Measurements from ENCODE around the gene MZB1. TPM values are rescaled to one million over a fixed set of nuclear protein-coding genes. Genes with fewer than 3 reads are reported as not detected.
"Not testable (repeated sequence)": the region's sequence is repeated elsewhere in the genome, so short reads cannot be mapped to it uniquely, and the experiment has no call there.

MZB1 gene
- polyA plus RNA-seq, 4 donors, result 0.19 to 1.3 (median 0.60) TPM

DNA sequence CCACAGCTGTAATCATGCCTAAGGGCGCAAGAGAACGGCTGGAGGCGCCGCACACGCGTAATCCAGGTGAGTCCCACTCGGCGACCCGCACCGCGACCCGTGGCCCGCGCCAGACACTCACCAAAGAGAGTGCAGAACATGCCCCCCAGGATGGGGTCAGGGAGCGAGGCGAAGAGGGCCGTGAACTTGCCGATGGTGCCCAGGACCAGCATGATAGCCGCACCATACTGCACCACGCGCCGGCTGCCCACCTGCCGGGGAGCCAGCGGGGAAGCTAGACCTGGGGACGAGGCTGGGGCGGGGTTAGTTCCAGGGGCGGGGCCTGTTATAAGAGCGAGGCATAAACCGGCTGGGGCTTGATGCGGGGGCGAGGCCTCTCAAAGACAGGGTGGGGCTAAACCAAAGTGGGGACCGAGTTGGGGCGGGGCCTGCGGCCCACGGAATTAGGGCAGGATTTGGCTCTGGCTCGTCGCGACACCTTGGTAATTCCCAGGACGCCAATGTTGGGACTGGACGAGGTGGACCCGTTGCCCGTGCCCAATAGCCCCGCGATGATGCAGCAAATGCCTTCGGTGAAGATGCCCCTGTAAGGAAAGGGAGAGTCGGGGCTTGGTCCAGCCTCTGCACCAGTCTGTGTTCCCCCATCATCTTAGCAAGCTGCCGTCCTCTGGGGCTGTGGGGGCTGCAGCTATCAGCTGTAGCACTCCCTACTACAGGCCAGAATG is 11.4 kb downstream of the MZB1 start:
- no peak for DNase-seq (ENCODE audit: low read depth in 4 of 4, low spot score in 2 of 4)

DNA sequence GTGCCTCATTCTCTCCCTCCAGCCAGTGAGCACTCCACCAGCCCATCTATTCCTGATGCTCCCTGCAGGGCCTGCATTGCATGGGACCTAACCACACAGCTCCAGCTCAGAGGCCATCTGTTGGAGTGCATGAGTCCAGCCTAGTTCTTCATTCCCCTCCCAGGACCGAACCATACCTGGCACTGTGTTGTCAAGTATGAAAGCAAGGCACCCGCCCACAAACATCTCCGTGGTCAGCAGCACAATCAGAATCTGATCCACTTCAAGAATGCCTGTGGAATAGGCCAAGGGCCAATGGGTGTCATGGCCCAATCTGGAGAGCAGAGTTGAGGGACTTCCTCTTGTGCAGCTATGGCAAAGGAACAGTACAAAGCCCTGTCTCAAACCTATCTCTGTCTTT is 12.5 kb downstream of the MZB1 start:
- no peak for DNase-seq (ENCODE audit: low read depth in 4 of 4, low spot score in 2 of 4)

DNA sequence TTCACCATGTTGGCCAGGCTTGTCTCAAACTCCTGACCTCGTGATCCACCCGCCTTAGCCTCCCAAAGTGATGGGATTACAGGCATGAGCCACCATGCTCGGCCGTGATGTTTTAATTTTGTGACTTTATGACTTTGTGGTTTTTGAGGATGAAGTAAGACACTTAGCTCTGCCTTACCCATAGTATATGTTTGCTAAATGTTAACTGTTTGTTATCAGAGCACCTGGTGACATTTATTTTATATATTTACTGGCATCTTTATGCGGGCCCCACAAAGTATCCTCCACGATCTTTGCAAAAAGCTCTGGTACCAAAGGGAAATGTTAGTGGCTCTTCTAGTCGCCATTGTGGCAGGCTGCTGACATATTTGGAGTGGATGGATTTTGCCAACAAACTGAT is 13.3 kb downstream of the MZB1 start:
- no peak for DNase-seq (ENCODE audit: low read depth in 4 of 4, low spot score in 2 of 4)

DNA sequence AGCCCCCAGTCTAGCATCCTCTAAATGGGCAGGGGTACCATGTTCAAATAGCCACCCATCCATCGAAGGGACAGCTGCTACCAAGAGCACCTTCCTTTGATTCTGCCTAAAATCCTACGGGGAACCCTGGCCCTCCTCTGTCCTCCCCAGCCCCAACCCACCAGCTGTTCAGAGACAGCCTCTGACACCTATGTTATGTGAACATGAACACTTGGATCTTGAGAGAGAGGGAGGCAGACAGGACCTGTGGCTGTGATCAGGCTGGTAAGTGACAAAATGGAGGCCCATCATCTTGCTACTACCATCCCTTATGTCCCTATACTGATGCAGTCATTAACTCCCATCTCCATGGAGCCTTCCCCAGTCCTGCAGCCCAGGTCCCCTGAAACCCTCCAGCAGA is 14.8 kb downstream of the MZB1 start:
- DNase-seq (ENCODE audit: low read depth in 4 of 4, low spot score in 2 of 4), result no peak

DNA sequence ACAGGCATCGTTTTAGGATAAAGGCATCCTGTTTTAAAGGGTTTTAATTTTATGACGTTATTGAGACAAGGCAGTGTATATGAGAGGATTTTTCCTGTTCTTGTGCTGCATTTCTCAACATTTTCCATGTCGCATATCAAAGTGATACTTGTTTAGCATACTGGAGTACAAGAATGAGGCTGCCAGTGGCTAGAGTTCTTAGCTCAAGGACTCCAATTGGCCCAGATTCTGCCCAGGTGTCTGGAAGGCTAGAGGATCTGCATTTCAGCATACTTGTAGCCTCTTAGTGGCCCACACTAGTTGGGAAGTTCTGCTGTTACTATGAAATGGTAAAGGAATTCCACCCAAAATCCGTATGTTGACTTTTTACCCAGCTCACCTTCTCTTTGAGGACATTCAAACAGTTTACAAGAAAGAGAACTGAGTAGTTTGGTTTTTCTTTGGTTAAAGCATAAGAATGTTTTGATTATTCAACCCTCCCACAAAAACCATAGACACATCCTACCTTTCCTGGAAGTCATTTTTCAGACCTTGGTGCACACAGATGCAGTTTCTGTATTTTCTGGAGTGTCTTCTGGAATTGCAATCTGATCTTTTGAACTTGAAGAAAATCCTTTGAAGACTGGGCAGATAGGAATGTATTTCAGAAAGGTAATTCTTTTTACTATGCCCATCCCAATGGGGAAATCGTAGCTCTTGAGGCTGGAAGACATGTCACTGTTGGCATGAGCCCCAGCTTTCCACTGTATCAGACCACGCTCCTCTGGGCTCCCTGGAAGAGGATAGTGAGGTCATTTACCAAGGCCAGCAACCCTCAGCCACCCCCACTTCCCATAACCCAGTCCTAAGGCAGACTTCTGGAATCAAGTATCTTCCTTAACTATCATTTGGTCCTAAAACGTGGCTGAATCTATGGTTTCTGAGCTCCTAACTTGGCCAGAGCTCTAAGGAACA is 18.0 kb downstream of the MZB1 start:
- DNase-seq (ENCODE audit: low read depth in 4 of 4, low spot score in 2 of 4), result no peak

DNA sequence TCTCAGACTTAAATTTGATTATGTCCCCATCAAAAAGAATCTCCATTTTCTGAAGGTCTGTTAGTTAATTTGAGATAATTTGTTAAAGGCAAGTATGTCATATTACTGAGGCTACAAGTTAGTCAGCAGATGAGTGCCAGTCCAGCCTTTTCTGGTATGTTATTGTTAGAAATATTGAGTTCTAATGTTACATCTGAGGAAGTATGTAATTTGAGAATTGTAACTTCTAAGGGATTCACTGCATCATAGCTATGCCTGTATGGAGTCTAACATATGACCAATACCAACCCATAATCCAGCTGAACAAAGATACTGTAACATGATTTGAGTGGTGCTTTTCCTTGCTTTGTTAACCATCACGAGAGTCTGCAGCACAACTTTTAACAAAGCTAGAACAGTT is 20.5 kb downstream of the MZB1 start:
- no peak for DNase-seq (ENCODE audit: low read depth in 4 of 4, low spot score in 2 of 4)

DNA sequence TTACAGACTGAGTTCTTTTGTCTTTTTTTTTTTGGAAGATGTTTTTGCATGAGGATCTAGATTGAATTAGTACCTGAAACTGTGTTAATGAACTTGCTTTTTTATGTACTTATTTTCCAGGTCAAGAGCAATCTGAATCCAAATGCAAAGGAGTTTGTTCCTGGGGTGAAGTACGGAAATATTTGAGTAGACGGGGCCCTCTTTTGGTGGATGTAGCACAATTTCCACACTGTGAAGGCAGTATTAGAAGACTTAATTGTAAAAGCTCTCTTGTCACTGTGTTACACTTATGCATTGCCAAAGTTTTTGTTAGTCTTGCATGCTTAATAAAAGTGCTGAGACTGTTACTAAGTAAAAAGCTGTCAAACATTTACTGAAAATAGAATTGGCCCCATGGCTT is 21.1 kb downstream of the MZB1 start:
- DNase-seq (ENCODE audit: low read depth in 4 of 4, low spot score in 2 of 4), result no peak

DNA sequence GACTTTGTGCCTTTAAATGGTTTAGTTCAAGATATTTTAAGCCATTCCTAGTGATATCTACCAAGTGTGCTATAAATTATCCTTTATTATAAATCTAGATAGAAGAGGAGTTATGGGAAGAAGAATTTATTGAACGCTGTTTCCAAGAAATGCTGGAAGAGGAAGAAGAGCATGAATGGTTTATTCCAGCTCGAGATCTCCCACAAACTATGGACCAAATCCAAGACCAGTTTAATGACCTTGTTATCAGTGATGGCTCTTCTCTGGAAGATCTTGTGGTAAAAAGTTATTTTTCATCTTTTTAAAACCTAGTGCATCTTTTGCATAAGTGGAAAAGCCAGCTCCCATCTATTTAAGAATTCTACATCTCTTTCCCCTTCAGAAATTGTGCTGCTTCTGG is 25.2 kb downstream of the MZB1 start:
- DNase-seq (ENCODE audit: low read depth in 4 of 4, low spot score in 2 of 4), result no peak

DNA sequence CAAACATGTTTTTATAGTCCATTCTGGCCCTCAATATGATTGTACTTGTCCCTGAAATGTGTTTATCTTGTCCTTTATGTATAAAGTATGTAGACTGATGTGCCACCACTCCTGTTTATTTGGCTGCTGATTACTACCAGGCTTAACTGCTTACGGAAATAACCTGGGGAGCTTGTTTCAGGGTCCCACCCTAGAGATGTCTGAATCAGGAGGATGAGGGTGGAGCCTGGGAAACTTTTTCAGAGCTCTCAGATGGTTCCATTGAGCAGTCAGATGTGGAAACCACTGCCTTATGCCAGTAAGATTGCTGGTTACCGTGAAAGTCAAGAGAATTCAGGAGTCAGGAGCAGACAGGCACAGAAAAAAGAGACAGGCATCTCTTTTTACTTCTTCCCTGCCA is 25.8 kb downstream of the MZB1 start:
- DNase-seq (ENCODE audit: low read depth in 4 of 4, low spot score in 2 of 4), result no peak

DNA sequence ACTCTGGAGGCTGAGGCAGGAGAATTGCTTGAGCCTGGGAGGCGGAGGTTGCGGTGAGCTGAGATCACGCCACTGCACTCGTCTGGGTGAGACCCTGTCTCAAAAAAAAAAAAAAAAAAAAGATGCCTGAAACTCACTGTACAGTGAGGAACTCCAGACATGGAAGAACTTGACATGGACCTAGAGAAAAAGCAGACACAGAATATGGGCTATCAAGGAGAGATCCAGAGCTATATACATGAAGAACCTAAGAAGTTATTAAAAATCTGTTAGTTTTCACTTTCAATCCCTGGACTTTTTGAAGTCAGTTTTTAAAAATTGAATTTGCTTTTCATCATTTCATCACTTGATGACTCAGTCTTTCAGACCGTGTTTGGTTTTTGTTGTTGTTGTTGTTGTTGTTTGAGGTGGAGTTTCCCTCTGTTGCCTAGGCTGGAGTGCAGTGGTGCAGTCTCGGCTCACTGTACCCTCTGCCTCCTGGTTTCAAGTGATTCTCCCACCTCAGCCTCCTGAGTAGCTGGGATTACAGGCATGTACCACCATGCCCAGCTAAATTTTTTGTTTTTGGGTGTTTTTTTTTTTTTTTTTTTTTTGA is 27.8 kb downstream of the MZB1 start:
- no peak for DNase-seq (ENCODE audit: low read depth in 4 of 4, low spot score in 2 of 4)

DNA sequence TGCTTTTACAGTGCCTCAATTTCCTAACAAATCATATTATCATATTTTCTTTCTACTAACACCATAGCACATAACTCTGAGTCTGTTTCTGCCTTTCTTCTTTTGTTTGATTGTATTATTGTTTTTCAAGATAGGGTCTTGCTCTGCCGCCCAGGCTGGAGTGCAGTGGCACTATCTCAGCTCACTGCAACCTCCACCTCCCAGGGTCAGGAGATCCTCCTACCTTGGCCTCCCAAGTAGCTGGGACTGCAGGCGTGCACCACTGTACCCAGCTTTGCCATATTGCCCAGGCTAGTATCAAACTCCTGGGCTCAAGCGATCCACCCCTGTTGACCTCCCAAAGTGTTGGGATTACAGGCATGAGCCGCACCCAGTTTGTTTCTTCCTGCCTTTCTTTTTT is 29.3 kb downstream of the MZB1 start:
- DNase-seq (ENCODE audit: low read depth in 4 of 4, low spot score in 2 of 4), result no peak

DNA sequence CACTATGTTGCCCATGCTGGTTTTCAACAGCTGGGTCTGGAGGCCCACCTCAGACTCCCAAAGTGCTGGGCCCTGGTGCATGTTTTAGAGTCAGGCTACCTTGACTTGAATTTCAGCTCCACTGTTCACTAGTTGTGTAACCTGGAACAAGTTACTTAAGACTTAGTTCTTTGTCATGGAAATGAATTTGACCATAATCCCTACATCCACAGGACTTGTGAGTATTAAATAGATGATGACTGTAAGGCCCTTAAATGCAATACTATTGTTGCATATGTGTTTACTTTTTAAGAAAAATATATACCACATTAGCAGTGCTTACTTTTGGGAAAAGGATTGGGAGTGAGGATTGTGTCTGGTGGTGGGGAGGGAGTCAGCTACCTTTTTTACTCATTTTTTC is 31.6 kb downstream of the MZB1 start:
- no peak for DNase-seq (ENCODE audit: low read depth in 4 of 4, low spot score in 2 of 4)

DNA sequence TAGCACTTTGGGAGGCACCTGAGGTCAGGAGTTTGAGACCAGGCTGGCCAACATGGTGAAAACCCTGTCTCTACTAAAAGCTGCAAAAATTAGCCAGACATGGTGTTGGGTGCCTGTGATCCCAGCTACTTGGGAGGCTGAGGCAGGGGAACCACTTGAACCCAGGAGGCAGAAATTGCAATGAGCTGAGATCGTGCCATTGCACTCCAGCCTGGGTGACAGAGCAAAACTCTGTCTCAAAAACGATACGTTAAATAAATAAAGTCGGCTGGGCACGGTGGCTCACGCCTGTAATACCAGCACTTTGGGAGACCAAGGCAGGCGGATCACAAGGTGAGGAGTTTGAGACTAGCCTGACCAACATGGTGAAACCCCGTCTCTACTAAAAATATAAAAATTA is 33.8 kb downstream of the MZB1 start:
- DNase-seq (ENCODE audit: low read depth in 4 of 4, low spot score in 2 of 4), result not testable (repeated sequence)

DNA sequence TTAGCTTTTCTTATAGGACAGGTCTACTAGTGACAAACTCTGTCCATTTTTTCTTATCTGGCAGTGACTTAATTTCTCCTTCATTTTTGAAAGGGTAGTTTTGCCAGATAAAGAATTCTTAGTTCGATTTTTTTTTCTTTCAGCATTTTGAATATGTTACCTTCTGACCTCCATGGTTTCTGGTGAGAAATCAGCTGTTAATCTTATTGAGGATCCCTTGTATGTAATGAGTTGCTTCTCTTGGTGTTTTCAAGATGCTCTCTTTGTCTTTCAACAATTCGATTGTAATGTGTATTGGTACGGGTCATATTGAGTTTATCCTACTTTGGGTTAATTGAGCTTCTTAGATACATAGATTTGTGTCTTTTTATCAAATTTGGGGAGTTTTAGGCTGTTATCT is 35.5 kb downstream of the MZB1 start:
- no peak for DNase-seq (ENCODE audit: low read depth in 4 of 4, low spot score in 2 of 4)

DNA sequence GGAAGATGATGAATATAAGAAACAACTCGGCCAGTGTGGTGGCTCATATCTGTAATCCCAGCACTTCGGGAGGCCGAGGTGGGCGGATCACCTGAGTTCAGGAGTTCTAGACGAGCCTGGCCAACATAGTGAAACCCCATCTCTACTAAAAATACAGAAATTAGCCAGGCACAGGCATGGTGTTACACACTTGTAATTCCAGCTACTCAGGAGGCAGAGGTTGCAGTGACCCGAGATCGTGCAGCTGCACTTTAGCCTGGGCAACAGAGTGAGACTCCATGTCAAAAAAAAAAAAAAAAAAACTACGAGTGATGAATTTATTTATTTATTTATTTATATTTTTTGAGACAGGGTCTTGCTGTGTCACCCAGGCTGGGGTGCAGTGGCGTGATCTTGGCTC is 41.9 kb downstream of the MZB1 start:
- not testable (repeated sequence) for DNase-seq (ENCODE audit: low read depth in 4 of 4, low spot score in 2 of 4)

DNA sequence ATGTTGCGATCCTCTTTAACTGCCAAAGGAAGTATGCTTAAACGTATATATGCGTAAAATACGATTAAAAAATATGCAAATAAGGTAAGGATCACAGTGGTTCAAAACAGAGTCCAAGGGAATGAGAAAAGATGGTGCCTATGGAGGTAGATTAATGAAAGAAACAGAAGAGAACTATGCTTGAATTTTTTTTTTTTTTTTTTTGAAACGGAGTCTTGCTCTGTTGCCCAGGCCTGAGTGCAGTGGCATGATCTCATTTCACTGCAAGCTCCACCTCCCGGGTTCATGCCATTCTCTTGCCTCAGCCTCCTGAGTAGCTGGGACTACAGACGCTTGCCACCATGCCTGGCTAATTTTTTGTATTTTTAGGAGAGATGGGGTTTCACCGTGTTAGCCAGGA is 44.3 kb downstream of the MZB1 start:
- not testable (repeated sequence) for DNase-seq (ENCODE audit: low read depth in 4 of 4, low spot score in 2 of 4)

DNA sequence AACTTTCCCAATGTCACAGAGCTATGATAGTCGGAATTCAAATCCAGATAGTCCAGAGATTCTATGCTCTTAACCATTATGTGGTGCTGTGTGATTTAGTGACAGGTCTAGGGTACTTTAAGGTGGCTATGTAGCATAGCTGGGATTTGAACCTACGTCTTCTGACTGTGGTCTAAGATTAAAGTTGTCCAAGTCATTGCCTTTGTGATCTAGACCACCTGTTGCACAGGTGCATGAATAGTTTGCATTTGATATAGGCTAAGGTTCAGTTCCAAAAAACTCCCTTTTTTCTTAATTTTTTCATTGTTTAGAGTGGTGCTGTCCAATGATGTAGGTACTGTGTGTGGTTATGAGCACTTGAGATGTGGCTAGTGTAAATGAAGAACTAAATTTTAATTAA is 45.5 kb downstream of the MZB1 start:
- no peak for DNase-seq (ENCODE audit: low read depth in 4 of 4, low spot score in 2 of 4)

DNA sequence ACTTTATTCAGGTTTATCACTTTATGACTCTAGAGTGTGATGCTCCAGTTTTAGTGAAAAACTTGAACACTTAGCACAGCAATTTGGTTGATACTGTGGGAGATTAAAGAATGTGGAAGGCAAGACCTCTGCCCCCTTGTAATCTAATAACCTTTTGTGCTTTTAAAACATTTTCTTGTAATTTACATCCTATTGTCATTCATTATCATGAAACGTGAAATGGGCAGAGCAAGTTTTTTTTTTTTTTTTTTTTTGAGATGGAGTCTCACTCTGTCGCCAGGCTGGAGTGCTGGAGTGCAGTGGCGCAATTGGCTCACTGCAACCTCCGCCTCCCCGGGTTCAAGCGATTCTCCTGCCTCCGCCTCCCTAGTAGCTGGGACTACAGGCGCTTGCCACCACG is 46.2 kb downstream of the MZB1 start:
- no peak for DNase-seq (ENCODE audit: low read depth in 4 of 4, low spot score in 2 of 4)

DNA sequence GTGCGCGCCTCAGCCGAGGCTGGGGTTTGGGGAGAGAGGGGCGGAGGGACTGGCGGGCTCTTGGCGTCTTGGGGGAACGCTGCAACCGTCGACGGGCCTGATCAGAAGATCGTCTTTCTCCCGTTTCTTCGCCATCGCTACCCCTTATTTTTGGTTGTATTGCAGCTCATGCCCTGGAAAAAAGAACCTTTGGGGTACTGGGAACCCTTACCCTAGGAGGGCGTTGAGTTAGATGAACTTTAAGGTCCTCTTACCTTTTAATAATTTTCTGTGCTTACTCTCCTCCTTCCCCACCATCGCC is 47.3 kb downstream of the MZB1 start:
- no peak for DNase-seq (ENCODE audit: low read depth in 4 of 4, low spot score in 2 of 4)

DNA sequence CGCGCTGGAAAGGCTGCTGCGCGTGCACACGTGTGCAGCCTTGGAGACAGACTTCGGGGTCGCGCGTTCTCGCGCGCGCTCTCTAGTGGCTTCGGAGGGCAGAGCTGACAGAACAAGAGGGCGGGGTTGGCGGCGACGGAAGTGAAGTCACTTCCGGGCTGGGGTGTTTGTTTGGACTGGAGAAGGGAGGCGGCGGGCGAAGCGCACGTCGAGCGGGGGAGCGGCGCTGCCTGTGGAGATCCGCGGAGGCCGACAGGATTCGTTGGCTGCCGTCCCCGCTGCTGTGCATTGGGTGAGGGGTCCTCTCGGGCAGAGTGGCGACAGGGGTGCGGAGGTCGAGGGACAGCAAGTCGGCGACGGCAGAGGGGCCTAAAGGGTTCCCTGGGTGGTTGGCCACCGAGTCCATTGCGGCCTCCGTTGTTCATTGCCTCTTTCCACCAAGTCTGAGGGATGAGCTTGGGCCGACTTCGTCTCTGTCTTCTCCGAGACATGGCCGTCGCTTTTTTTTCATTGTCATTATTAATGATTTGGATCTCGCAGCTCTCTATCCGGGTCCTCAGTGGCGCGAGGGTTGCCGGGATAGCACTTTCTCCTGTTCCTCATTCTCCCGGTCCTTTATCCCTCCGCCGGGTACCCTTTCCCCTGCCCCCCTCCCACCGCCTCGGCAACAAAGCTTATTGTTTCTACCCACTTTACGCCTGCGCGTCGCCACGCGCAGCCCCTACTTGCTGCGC is 47.9 kb downstream of the MZB1 start, which contains the start of gene PAIP2:
Gene PAIP2, plus strand, starts transcription at position 166 of the 734 bp plus-strand sequence. CDS start 21,931 bp downstream, outside the sequence.
- DNase-seq (ENCODE audit: low read depth in 4 of 4, low spot score in 2 of 4), result peak; percentile 89 to 98 (median 96)

DNA sequence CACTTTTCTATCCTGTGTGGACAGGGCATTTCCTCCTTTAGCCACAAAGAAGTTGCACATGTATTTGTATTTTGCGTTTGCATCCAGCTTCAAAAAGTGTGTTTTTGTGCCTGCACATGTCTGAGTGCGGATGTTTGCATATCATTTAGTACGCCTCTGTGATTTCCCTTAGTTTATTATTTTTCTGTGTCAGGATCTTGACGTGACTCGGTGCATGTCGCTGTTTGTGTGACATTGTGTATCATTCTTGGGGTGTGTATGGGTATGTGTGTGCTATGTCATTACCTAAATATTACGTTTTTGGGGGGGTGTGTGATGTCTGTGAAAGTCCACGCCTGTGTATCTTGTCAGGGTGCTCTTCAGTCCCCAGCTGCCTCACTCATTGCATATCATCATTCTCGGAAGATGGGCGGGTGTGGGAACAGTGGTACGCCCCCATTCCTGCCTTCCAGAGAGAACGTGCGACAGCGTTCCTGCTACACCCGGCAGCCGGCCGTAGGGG is 48.5 kb downstream of the MZB1 start:
- no peak for DNase-seq (ENCODE audit: low read depth in 4 of 4, low spot score in 2 of 4)
